Upper lobe of right lung (tissue), 1 donor: ENCODE measurements around the gene AGAP9. TPM values are rescaled to one million over a fixed set of nuclear protein-coding genes. Genes with fewer than 3 reads are reported as not detected.
"Not testable (repeated sequence)": the region's sequence is repeated elsewhere in the genome, so short reads cannot be mapped to it uniquely, and the experiment has no call there.

Experiments
- ATAC-seq: fragments of 200-7000 bp; cut with Tn5 transposase; one replicate; pipeline ENCODE4 v1.9.1; 2020; ENCODE audit warnings: mild to moderate bottlenecking, moderate library complexity
- DNase-seq: peaks from one replicate; pipeline ENCODE4 v3.0.0-alpha.2; 2020
- H3K27ac ChIP-seq: fragments of 200-600 bp; one replicate; pipeline ENCODE4 v1.8.0; 2022
- H3K27me3 ChIP-seq: fragments of 200-600 bp; one replicate; pipeline ENCODE4 v1.8.0; 2022; ENCODE audit warnings: mild to moderate bottlenecking
- H3K36me3 ChIP-seq: fragments of 200-600 bp; one replicate; pipeline ENCODE4 v1.8.0; 2022
- H3K4me1 ChIP-seq: fragments of 200-600 bp; one replicate; pipeline ENCODE4 v1.8.0; 2022
- H3K4me3 ChIP-seq: fragments of 200-600 bp; one replicate; pipeline ENCODE4 v1.8.0; 2022; ENCODE audit warnings: mild to moderate bottlenecking
- H3K9me3 ChIP-seq: fragments of 200-600 bp; one replicate; pipeline ENCODE4 v1.8.0; 2022
- intact Hi-C: fragments of 100-400 bp; cut with DNase I; formaldehyde crosslinking; loops from one replicate; pipeline ENCODE4 v1.11.0; 2022
- total RNA-seq: library from RNA; stranded (reverse); fragmentation: NEBNext Ultra II Directional; extraction: Animal tissue kit (Norgen Biotek cat#: 25700); gene quantifications from one replicate; pipeline ENCODE4 v1.2.1, GENCODE V29; 2021
- donor health status: DM: no; HTN: yes; CAD: no; lungs with severe emphysema.

The AGAP9 gene
- total RNA-seq, 1 donor from 2014 or later, result 6.0 TPM

DNA sequence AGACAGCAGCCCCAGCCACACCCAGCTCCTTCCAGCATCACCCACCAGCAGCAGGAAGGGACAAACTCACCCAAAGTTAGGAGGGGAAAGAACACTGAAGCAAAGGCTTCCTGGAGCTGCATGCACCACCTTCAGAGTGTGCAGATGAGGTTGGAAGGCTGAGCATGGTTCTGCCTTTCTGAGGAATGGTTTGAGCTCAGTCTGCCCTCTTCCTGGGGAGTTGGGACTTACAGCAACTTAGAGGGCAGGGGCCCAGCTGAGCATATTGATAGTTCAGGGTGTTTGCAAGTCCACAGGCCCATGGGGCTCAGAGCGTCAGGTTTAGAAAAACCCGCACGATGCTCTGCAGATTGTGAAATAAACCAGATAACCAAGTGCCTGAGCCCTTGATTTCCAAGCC lies 43.3 kb downstream of the AGAP9 start:
- DNase-seq, H3K36me3 ChIP-seq, ATAC-seq, H3K27me3 ChIP-seq, intact Hi-C loops, H3K9me3 ChIP-seq, H3K4me1 ChIP-seq, H3K4me3 ChIP-seq, H3K27ac ChIP-seq: not testable (repeated sequence)

- DNase-seq, H3K36me3 ChIP-seq: not testable (repeated sequence)
Measured at GRCh38 chr10:47478114-47478513, 45.3 kb downstream of the AGAP9 start.

DNA sequence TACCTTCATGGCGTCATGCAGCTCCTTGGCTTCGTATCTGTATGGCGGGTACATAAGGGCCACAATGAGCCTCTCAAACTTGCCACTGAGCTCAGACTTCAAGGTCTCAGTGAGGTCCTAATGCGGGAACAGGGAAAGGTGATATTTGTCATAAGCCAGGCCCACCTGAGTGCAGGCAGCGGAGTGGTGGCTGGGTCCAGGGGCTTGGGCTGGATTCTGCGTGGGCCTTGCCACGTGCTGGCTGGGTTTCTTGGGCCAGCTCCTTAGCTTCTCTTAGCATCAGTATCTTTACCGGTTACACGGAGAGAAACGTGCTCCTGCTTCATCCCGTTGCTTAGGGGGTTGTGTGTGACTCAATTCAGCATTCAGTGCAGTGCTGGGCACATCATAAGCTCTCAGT lies 46.4 kb downstream of the AGAP9 start:
- ATAC-seq, H3K27me3 ChIP-seq, H3K27ac ChIP-seq, DNase-seq, H3K4me3 ChIP-seq, H3K4me1 ChIP-seq, H3K9me3 ChIP-seq, intact Hi-C loops, H3K36me3 ChIP-seq: not testable (repeated sequence)

More at GRCh38 chr10:47478114-47478513, 45.3 kb downstream of the AGAP9 start:
- intact Hi-C loops, H3K4me1 ChIP-seq, H3K4me3 ChIP-seq, H3K27ac ChIP-seq, H3K9me3 ChIP-seq, H3K27me3 ChIP-seq, ATAC-seq: not testable (repeated sequence)

DNA sequence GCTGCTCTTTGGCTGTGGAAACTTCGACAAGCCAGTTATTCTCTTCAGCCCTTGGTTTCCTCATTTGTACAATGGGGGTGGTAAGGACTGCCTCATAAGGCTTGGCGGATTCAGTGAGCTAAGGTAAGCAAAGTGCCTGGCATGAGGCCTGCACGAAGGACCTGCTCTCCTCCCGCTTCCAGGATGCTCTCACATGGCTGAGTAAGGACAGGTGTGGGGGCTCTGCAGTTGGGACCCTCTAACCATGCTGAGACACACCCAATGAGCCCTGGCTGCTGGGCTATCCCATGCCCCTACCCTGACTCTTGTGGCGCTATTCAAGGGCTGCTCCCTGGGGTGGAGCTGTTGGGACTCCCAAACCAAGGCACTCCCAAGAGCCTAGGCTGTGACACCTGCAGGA lies 48.3 kb downstream of the AGAP9 start:
- H3K9me3 ChIP-seq, H3K4me3 ChIP-seq, H3K36me3 ChIP-seq, H3K4me1 ChIP-seq, ATAC-seq, intact Hi-C loops, H3K27ac ChIP-seq, H3K27me3 ChIP-seq, DNase-seq: not testable (repeated sequence)

DNA sequence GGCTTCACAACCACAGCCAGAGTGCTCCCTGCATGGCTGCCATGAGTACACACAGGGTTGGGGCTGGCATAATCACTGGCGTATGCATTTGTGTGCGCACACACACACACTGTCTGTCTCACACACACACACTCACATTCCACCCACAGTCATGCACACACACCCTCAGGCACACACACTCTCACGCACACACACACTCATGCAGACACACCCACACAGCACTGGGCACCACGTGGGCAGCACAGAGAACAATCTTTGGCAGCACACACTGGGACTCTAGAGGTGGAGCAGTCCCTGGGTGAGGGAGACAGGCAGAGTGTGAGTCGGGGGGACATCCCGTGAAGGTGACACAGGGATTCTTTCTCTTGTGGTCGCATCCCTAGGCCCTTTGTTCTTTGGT lies 49.9 kb downstream of the AGAP9 start:
- peak; percentile 26 for ATAC-seq
- H3K9me3 ChIP-seq, H3K27me3 ChIP-seq, intact Hi-C loops, H3K4me3 ChIP-seq, H3K4me1 ChIP-seq, H3K36me3 ChIP-seq, DNase-seq, H3K27ac ChIP-seq: not testable (repeated sequence)

DNA sequence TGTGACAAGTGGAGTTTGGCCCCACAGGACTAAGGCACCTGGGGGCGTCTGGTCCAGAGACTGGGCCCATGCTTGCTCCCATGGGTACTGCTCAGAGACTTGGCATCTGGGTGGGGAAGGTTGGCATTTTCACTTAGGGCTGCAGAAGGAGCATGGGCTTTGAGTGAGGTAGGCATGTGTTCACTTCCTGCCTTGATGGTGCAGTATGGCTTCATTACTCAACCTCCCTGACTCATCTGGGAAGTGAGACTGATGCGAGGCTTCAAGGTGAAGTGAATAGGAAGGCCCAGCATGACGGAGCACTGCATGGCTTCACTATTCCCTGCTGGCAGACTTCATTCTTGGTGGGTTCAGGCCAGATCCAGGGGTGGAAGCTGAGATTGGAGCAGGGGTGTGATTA lies 50.8 kb downstream of the AGAP9 start:
- H3K9me3 ChIP-seq, DNase-seq, intact Hi-C loops, H3K4me1 ChIP-seq, H3K27ac ChIP-seq, H3K36me3 ChIP-seq, H3K27me3 ChIP-seq, H3K4me3 ChIP-seq: not testable (repeated sequence)
- ATAC-seq, result peak; percentile 27

GRCh38 chr10:47472072-47472471 lies 51.4 kb downstream of the AGAP9 start:
- H3K4me3 ChIP-seq, H3K27me3 ChIP-seq, H3K4me1 ChIP-seq, H3K9me3 ChIP-seq, intact Hi-C loops, H3K36me3 ChIP-seq, H3K27ac ChIP-seq, DNase-seq: not testable (repeated sequence)
- ATAC-seq, result peak; percentile 60

DNA sequence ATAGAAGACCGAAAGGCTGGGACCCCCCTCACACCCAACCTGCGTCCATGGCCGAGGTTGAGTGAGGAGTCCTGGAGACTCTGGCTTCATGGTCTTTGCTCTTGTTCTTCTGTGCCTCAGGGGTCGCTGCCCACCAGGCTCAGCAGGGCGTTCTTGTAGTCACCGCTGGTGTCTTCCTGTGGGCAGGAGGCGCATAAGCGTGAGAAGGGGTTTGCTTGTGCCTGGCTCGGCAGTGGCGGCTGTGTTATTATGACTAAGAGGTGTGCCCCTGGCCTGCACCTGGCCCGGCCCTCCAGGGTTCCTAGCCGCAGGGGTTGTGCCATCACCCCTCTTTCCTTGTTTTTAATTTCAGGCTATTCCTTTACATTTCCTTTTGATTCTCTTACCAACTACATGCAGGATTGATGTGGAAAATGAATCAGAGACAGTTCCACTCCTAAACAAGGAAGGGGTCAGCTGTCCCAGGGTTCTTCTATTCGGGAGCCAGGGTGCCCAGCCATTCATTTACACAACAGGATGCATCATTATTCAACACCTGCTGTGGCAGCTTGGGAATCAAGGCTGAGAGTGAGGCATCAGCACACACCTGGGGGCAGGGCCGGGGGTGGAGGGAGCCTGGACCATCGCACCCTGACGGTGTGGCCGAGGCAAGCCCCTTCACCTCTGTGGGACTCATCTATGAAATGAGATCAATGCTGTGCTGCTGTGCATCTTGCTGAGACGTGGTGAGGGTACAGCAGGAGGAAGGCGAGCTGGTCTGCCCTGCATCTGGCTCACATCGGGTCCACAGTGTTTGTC lies 54.5 kb downstream of the AGAP9 start:
- H3K36me3 ChIP-seq, H3K27me3 ChIP-seq, H3K9me3 ChIP-seq, H3K27ac ChIP-seq, intact Hi-C loops, ATAC-seq, H3K4me3 ChIP-seq, H3K4me1 ChIP-seq: not testable (repeated sequence)
- DNase-seq, result peak; percentile 59

GRCh38 chr10:47467957-47468356 lies 55.5 kb downstream of the AGAP9 start:
- H3K9me3 ChIP-seq, H3K27ac ChIP-seq, intact Hi-C loops, H3K36me3 ChIP-seq, DNase-seq, H3K4me1 ChIP-seq, H3K27me3 ChIP-seq, ATAC-seq, H3K4me3 ChIP-seq: not testable (repeated sequence)

- ATAC-seq, H3K27me3 ChIP-seq, intact Hi-C loops, H3K9me3 ChIP-seq, H3K36me3 ChIP-seq, DNase-seq, H3K27ac ChIP-seq, H3K4me3 ChIP-seq, H3K4me1 ChIP-seq: not testable (repeated sequence)
Measured at GRCh38 chr10:47467458-47467857, 56.0 kb downstream of the AGAP9 start.

DNA sequence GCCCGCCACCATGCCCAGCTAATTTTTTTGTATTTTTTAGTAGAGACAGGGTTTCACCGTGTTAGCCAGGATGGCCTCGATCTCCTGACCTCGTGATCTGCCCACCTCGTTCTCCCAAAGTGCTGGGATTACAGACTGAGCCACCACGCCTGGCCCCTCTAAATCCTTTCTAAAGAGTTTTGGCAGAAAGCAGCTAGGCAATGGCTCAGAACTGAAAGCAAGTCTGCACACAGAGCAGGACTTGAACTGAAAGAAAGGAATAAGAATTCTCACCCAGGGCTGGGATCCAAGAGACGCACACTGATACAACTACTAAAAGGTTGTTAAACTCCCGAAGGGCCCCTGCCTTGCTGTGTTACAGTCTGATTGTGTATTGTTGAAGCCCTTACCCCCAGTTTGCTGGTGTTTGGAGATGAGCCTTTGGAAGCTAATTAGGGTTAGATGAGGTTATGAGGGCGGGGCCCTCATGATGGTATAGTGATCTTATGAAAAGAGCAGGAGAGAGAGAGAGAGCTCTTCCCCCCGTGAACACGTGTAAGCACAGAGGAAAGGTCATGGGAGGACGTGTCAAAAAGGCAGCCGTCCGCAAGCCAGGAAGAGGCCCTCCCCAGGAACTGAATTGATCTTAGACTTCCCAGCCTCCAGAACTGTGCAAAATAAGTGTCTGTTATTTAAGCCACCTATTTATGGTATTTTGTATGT lies 58.1 kb downstream of the AGAP9 start:
- DNase-seq, intact Hi-C loops, H3K4me1 ChIP-seq, H3K36me3 ChIP-seq, H3K9me3 ChIP-seq, H3K27me3 ChIP-seq, H3K4me3 ChIP-seq, H3K27ac ChIP-seq, ATAC-seq: not testable (repeated sequence)

- DNase-seq, H3K27ac ChIP-seq, H3K9me3 ChIP-seq, H3K4me3 ChIP-seq, H3K36me3 ChIP-seq, H3K4me1 ChIP-seq, H3K27me3 ChIP-seq, intact Hi-C loops: not testable (repeated sequence)
- ATAC-seq, result peak; percentile 71
Measured at GRCh38 chr10:47462577-47463358, 60.7 kb downstream of the AGAP9 start.
